Panc1 (cell line): ENCODE results near the gene PEX3. TPM values are rescaled to one million over a fixed set of nuclear protein-coding genes. Genes with fewer than 3 reads are reported as not detected.

Source experiments
- ATAC-seq: fragments of 200-7000 bp; cut with Tn5 transposase; 2 replicates; pipeline ENCODE4 v1.9.1; 2020; ENCODE audit warnings: mild to moderate bottlenecking, moderate library complexity
- BruUV-seq: library from RNA; stranded (reverse); fragments of 400-500 nt; replicated peaks from 2 replicates; lab custom pipeline; 2021; lab: Mats Ljungman, UMichigan
- CTCF ChIA-PET: fragments of 300-600 bp; sonication (Branson Sonifier 250); formaldehyde crosslinking; loops from one replicate; lab custom pipeline; 2022; ENCODE audit warnings: antibody characterized with exemption; lab: Charles Lee
- POLR2A ChIA-PET: fragments of 300-600 bp; sonication (Branson Sonifier 250); formaldehyde crosslinking; loops from one replicate; lab custom pipeline; 2022; ENCODE audit warnings: antibody characterized with exemption; lab: Charles Lee
- DNase-seq: peaks from one replicate; pipeline ENCODE4 v3.0.0-alpha.2; 2010; ENCODE audit warnings: low read depth, low spot score
- H3K27ac ChIP-seq: 2 replicates; pipeline ENCODE4 v1.5.1; 2011; ENCODE audit warnings: mild to moderate bottlenecking, low read length, inconsistent platforms
- H3K27me3 ChIP-seq: fragments of 200-500 bp; sonication (Bioruptor generic); 2 replicates; pipeline ENCODE4 v1.6.0; 2014; ENCODE audit warnings: low read length, inconsistent platforms; ENCODE audit not compliant: control insufficient read depth, insufficient read depth
- H3K36me3 ChIP-seq: fragments of 200-500 bp; sonication (Bioruptor generic); 2 replicates; pipeline ENCODE4 v1.5.1; 2014; ENCODE audit warnings: inconsistent platforms, mild to moderate bottlenecking, low read length, moderate library complexity; ENCODE audit not compliant: control insufficient read depth, insufficient read depth
- H3K4me1 ChIP-seq: 2 replicates; pipeline ENCODE4 v1.5.1; 2011; ENCODE audit warnings: inconsistent platforms, mild to moderate bottlenecking, low read length, moderate library complexity; ENCODE audit not compliant: control insufficient read depth, insufficient read depth
- H3K4me3 ChIP-seq, 2 experiments: 2 replicates each; pipeline ENCODE4 v1.5.1; 2011 to 2012; ENCODE audit warnings: low read depth in 2 of 2, low read length in 2 of 2, mild to moderate bottlenecking in 2 of 2, inconsistent platforms in 1 of 2, moderate library complexity in 1 of 2
- H3K9me3 ChIP-seq: fragments of 200-500 bp; sonication (Bioruptor generic); 2 replicates; pipeline ENCODE4 v1.5.1; 2014; ENCODE audit warnings: low read depth, mild to moderate bottlenecking, inconsistent platforms, low read length, moderate library complexity; ENCODE audit not compliant: control insufficient read depth, insufficient read depth
- CTCF ChIP-seq: fragments of 450-650 bp; IDR thresholded peaks from 2 replicates; pipeline ENCODE4 v1.5.1; 2017; ENCODE audit warnings: mild to moderate bottlenecking
- POLR2AphosphoS5 ChIP-seq: IDR thresholded peaks from 2 replicates; pipeline ENCODE4 v1.6.1; 2012; ENCODE audit warnings: mild to moderate bottlenecking, low read depth, low read length, moderate library complexity
- REST ChIP-seq, 2 experiments: IDR thresholded peaks; 2 replicates each; pipeline ENCODE4 v1.6.1; 2011 to 2012; ENCODE audit warnings: low read depth in 2 of 2, control low read depth in 1 of 2, low read length in 1 of 2, mild to moderate bottlenecking in 1 of 2, moderate library complexity in 1 of 2; ENCODE audit not compliant: insufficient read depth in 1 of 2
- SIN3A ChIP-seq: IDR thresholded peaks from 2 replicates; pipeline ENCODE4 v1.6.1; 2012; ENCODE audit warnings: low read depth, mild to moderate bottlenecking, low read length, moderate library complexity, borderline replicate concordance; ENCODE audit not compliant: insufficient read depth
- TCF7L2 ChIP-seq: IDR thresholded peaks from 2 replicates; pipeline ENCODE4 v1.6.1; 2011; ENCODE audit warnings: mild to moderate bottlenecking, low read depth, low read length, inconsistent platforms
- in situ Hi-C: cut with HindIII; loops from 2 replicates; pipeline ENCODE4 v1.10.0; 2016; ENCODE audit warnings: low sequenced_read_pairs, low pct_unique_long_range_greater_than_20kb
- intact Hi-C: fragments of 100-400 bp; cut with micrococcal nuclease; formaldehyde crosslinking; loops from one replicate; pipeline ENCODE4 v1.10.0; 2022; ENCODE audit not compliant: unreplicated experiment
- total RNA-seq: library from RNA; stranded (reverse); gene quantifications from one replicate; pipeline ENCODE4 v1.2.1, GENCODE V29; 2021; ENCODE audit not compliant: unreplicated experiment

Gene PEX3
- total RNA-seq, 1 experiment from 2014 or later = 16.5 TPM

- no TSS peak for BruUV-seq
- in situ Hi-C loops = no loop called here
- ATAC-seq = no peak
- POLR2A ChIA-PET = interaction anchor here (0.6 kb wide), 1 partner anchor 11 kb away, joined by 3 read pairs; no protein-coding TSS in a partner anchor
- Histone ChIP-seq H3K27me3 (no peaks in the 10 kb centered on the region), H3K9me3 (no peaks in the 10 kb centered on the region), H3K4me3 (no peak overlapping the region), H3K27ac (no peak overlapping the region), H3K4me1 (peaks cover 6% of the 10 kb centered on the region; the same call in 1 of the 2 replicates), H3K36me3 (no peaks in the 10 kb centered on the region)
- intact Hi-C loops = no loop called here
- TF ChIP-seq CTCF = no peak
- no peak for DNase-seq
- CTCF ChIA-PET = no interaction called here
Observed at GRCh38 chr6:143505111-143505510, 54.5 kb downstream of the PEX3 start.

GRCh38 chr6:143505537-143505936 is 54.9 kb downstream of the PEX3 start:
- CTCF ChIA-PET = interaction anchor here (0.6 to 0.7 kb wide), 2 partner anchors 78 to 809 kb away, joined by 3 to 9 read pairs; no protein-coding TSS in a partner anchor
- Histone ChIP-seq H3K4me3 (no peak overlapping the region), H3K36me3 (no peaks in the 10 kb centered on the region), H3K27ac (no peak overlapping the region), H3K4me1 (peaks cover 8% of the 10 kb centered on the region; the same call in 1 of the 2 replicates), H3K9me3 (no peaks in the 10 kb centered on the region), H3K27me3 (no peaks in the 10 kb centered on the region)
- in situ Hi-C loops = no loop called here
- POLR2A ChIA-PET = interaction anchor here (0.6 kb wide), 1 partner anchor 12 kb away, joined by 3 read pairs; no protein-coding TSS in a partner anchor
- no peak for DNase-seq
- no peak for ATAC-seq
- TF ChIP-seq SIN3A = no peak
- TF ChIP-seq TCF7L2 = no peak
- TF ChIP-seq POLR2AphosphoS5 = no peak
- BruUV-seq = no TSS peak
- intact Hi-C loops = no loop called here

GRCh38 chr6:143506199-143506598 is 55.6 kb downstream of the PEX3 start:
- in situ Hi-C loops = no loop called here
- peaks cover 8% of the 10 kb centered on the region; the same call in 1 of the 2 replicates for H3K4me1 ChIP-seq
- ChIA-PET POLR2A (no interaction called here), CTCF (interaction anchor here (0.7 kb wide), 1 partner anchor 79 kb away, joined by 9 read pairs; no protein-coding TSS in a partner anchor)
- H3K27ac ChIP-seq = no peak overlapping the region
- H3K27me3 ChIP-seq = no peaks in the 10 kb centered on the region
- DNase-seq (no peak), ATAC-seq (no peak)
- TF ChIP-seq CTCF = no peak
- no peak for TF ChIP-seq REST (IDR thresholded peaks at IDR 0.05; ENCODE audit: insufficient read depth in 1 of 2, low read depth in 2 of 2, low read length in 1 of 2)
- no peak for TF ChIP-seq SIN3A
- no peak for TF ChIP-seq TCF7L2
- TF ChIP-seq POLR2AphosphoS5 = no peak
- intact Hi-C loops = no loop called here
- H3K36me3 ChIP-seq = no peaks in the 10 kb centered on the region
- no peaks in the 10 kb centered on the region for H3K9me3 ChIP-seq
- no peak overlapping the region for H3K4me3 ChIP-seq
- BruUV-seq = no TSS peak
